Muscle layer of duodenum (tissue), 2 donors: Measurements from ENCODE around the gene CIB2.

Experiments
- H3K27ac ChIP-seq: one replicate; pipeline ENCODE4 v1.7.0; 2013; ENCODE audit warnings: mild to moderate bottlenecking, low read length
- H3K27me3 ChIP-seq: one replicate; pipeline ENCODE4 v1.7.0; 2013; ENCODE audit warnings: low read depth, mild to moderate bottlenecking, control low read depth, low read length
- H3K36me3 ChIP-seq, 2 donors: one replicate each; pipeline ENCODE4 v1.7.0; 2013; ENCODE audit warnings: low read length in 2 of 2, control low read depth in 1 of 2, mild to moderate bottlenecking in 1 of 2; ENCODE audit not compliant: insufficient read depth in 2 of 2, control insufficient read depth in 1 of 2
- H3K4me1 ChIP-seq, 2 donors: one replicate each; pipeline ENCODE4 v1.7.0; 2013; ENCODE audit warnings: low read length in 2 of 2, mild to moderate bottlenecking in 2 of 2, control low read depth in 1 of 2, moderate library complexity in 1 of 2; ENCODE audit not compliant: insufficient read depth in 2 of 2, control insufficient read depth in 1 of 2
- H3K4me3 ChIP-seq, 2 donors: one replicate each; pipeline ENCODE4 v1.7.0; 2013; ENCODE audit warnings: low read length in 2 of 2, low read depth in 1 of 2, mild to moderate bottlenecking in 1 of 2
- H3K9me3 ChIP-seq, 2 donors: one replicate each; pipeline ENCODE4 v1.7.0; 2013; ENCODE audit warnings: low read length in 2 of 2, control low read depth in 1 of 2, mild to moderate bottlenecking in 1 of 2; ENCODE audit not compliant: control insufficient read depth in 1 of 2
- donor health status: healthy.

The CIB2 gene

DNA sequence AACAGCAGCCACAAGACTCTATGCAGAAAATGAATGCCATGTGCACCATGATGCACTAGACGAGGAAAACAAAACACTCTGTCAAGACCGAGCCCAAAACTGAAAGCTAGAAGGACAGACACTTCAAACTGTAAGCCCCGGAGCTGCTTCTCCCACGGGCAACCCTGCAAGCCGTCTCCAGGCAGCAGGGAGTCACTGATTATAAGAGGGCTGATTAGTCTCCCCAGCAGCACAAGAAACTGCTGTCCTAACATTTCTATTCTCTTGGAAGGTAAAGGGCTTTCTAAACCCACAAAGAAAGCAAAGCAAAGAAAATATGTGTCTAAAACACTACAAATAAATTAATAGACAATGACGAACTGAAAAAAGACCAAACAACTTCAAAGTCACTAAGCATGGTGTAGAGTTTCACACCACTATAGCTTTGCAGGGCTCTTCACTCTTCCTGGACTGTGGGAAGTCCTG lies 69.2 kb downstream of the CIB2 start:
- H3K4me3 ChIP-seq, result peak overlapping the region; percentile 8 to 33
- no peaks in the 10 kb centered on the region for H3K9me3 ChIP-seq
- peaks cover 43 to 68% of the 10 kb centered on the region in 2 donors for H3K4me1 ChIP-seq
- H3K36me3 ChIP-seq, result peaks cover 0 to 5% of the 10 kb centered on the region in 2 donors
- no peaks in the 10 kb centered on the region for H3K27me3 ChIP-seq
- H3K27ac ChIP-seq, result peak overlapping the region; percentile 74

DNA sequence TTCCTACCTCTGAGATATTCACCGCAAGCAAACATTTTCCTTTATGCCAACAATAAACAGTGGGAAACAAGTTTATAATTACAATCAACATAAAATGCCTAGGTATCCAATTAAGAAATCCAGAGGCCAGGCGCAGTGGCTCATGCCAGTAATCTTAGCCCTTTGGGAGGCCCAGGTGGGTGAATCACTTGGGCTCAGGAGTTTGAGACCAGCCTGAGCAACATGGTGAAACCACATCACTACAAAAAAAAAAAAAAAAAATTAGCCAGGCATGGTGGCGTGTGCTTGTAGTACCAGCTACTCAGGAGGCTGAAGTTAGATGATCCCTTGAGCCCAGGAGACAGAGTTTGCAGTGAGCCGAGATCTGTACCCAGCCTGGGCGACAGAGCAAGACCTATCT lies 71.0 kb downstream of the CIB2 start:
- Histone ChIP-seq H3K4me1 (peaks cover 54 to 68% of the 10 kb centered on the region in 2 donors), H3K36me3 (peaks cover 0 to 4% of the 10 kb centered on the region in 2 donors), H3K4me3 (no peak overlapping the region), H3K27me3 (no peaks in the 10 kb centered on the region), H3K27ac (peak overlapping the region; percentile 48), H3K9me3 (no peaks in the 10 kb centered on the region)

DNA sequence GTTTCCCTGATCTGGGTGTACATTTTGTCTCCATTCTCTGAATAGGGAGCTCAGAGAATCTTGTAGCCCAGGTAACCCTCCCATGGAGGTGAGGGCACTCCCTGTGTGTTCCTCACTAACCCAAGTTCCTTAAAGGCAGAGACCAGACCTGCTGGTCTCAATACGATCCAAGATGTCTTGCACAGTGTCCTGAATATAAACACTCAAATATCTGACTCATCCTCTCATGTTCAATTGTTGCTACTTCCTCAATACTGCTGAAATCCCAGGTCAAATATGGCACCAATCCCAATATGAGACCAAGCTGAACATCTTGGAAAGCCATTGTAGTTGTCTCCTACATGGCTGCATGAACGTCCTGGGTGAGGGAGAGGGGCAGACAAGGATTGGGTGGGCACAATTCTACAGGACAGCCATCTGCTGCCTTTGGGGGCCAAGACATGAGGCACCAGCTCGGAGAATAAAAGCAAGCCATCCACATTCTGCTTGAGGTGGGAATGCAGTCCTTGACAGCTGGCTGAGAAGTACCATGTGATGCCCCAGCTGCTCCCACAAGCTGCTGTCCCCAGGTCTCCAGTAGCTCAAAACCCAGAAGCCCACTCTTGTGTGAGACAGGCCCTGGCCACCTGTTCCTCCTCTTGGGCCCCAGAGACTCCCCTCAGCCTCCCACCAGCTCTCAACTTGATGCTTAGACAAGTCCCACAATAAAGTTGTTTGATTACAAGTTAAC lies 72.0 kb downstream of the CIB2 start:
- no peak overlapping the region for H3K4me3 ChIP-seq
- peak overlapping the region; percentile 48 for H3K27ac ChIP-seq
- no peaks in the 10 kb centered on the region for H3K36me3 ChIP-seq
- H3K27me3 ChIP-seq, result no peaks in the 10 kb centered on the region
- no peaks in the 10 kb centered on the region for H3K9me3 ChIP-seq
- peaks cover 52 to 58% of the 10 kb centered on the region in 2 donors for H3K4me1 ChIP-seq

DNA sequence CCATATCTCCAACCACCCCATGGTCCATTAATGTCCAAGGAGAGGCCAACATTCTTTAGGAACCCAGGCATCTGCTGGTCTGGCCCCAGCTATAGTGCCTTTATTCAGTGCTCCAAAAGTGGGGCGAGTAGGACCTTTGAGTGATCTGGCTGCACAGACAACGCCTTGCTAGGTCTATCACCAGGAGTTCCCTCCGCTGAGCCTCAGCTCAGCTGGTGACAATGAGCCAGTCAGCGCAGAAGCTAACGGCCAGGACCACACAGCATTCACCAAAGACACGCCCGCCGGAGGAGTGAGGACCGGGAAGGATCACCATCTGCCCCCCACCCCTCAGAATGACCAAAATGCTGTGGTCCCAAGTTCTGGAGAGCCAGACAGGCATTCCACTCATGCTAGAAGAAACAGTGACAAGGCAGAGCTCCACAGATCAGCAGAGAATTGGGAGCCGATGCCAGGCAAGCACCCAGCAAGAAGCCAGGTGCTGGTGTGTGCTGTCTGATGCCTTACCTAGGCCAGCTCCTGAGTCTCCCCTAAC lies 72.8 kb downstream of the CIB2 start:
- peaks cover 0 to 7% of the 10 kb centered on the region in 2 donors for H3K36me3 ChIP-seq
- H3K27ac ChIP-seq, result peak overlapping the region; percentile 19
- no peak overlapping the region for H3K4me3 ChIP-seq
- H3K4me1 ChIP-seq, result peaks cover 44 to 50% of the 10 kb centered on the region in 2 donors
- H3K9me3 ChIP-seq, result no peaks in the 10 kb centered on the region
- H3K27me3 ChIP-seq, result no peaks in the 10 kb centered on the region

DNA sequence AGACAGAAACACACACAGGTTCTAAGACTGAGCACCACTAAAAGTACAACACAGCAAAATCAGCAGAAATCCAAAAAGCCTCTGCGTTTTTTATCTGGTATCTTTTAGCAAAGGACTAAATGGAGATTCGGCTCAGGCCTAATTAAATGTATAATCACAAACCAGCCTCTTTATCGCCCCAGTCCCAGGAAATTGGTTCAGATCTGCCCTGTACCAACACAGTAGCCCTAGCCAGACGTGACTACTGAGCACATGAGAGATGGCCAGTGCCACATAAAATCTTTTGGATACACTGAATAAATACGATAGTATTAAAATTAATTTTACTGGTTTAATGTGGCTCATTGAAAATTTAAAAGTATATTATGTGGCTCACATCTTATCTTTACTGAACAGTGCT lies 73.4 kb downstream of the CIB2 start:
- Histone ChIP-seq H3K4me3 (no peak overlapping the region), H3K36me3 (peaks cover 0 to 14% of the 10 kb centered on the region in 2 donors), H3K27me3 (no peaks in the 10 kb centered on the region), H3K4me1 (peaks cover 40 to 45% of the 10 kb centered on the region in 2 donors), H3K27ac (peak overlapping the region; percentile 44), H3K9me3 (no peaks in the 10 kb centered on the region)

DNA sequence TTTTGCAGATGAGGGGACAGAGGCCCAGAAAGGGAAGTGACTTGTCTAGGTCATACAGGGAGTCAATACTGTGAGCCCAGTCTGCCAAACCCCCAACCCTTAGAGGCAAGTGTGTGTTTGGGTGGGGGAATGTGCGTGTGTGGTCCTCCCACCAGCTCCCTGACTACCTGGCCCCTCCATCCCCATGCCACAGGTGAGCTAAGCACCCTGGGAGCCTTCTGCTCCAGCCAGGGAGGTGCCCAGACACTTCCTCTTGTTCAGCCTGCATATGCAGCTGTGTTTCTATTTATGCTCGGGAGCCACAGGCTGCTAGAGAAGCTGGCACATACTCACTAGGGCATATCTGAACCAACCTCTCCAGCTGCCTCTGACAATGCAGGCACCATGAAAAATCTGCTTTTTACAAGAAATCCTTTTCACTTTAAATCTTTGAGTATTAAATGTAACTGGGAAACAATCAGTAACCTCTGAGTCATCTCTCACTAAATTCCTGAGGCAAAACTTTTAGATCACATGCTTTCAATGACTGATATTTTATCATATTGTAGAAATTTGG lies 74.5 kb downstream of the CIB2 start:
- Histone ChIP-seq H3K4me1 (peaks cover 45% of the 10 kb centered on the region in 2 donors), H3K27me3 (no peaks in the 10 kb centered on the region), H3K4me3 (peak overlapping the region in 1 of 2 donors; percentile 9), H3K27ac (peak overlapping the region; percentile 71), H3K36me3 (peaks cover 0 to 22% of the 10 kb centered on the region in 2 donors), H3K9me3 (no peaks in the 10 kb centered on the region)

DNA sequence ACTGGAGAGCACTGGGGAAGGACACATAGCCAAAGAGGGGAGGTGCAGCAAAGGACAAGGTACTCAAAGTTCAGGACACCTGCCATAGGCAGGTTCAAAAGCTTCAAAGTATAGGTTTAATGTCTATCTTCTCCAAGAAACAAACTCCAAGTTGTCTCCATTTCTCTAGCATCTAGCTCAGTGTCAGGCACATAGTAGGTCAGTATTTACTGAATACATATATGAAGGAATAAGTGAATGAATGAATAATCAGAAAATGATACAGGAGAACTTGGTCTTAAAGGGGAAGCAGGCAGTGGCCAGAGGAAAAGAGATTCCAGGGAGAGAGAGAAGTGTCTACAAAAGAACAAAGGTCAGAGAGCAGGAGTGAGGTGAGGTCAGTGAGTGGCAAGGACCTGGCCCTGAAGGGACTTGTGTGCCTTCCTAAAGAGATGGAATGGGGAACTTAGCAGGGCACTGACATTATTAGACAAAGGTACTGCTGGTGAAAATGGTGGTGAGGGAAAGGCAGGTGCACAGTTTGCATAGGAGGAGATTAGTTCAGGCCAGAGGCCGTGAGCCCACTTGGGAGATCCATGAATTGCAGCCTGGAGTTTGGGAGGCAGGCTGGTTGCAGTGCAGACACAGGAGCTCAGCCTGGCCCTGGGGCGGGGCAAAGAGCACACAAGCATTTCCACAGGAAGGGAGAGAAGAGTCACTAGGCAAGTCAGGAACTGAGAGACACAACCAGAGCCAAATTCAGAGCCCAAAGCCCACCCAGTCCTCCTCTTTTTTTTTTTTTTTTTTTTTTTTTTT lies 75.1 kb downstream of the CIB2 start:
- H3K4me3 ChIP-seq, result no peak overlapping the region
- peaks cover 46 to 52% of the 10 kb centered on the region in 2 donors for H3K4me1 ChIP-seq
- peaks cover 0 to 22% of the 10 kb centered on the region in 2 donors for H3K36me3 ChIP-seq
- H3K27ac ChIP-seq, result peak overlapping the region; percentile 71
- no peaks in the 10 kb centered on the region for H3K27me3 ChIP-seq
- H3K9me3 ChIP-seq, result no peaks in the 10 kb centered on the region

DNA sequence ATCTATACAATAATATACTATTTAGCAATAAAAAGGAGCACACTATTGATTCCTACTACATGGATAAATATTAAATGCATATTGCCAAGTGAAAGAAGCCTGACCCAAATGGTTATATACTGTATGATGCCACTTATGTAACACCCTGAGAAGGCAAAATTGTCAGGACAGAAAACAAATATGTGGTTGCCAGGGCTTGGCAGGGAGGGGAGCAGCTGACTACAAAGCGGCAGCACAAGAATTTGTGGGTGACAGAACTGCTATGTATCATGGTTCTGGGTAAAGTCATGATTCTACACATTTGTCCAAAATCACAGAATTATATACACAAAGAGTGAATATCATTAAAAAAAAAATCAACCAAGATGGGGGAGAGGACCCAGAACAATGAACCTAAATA lies 76.3 kb downstream of the CIB2 start:
- Histone ChIP-seq H3K27ac (no peak overlapping the region), H3K27me3 (no peaks in the 10 kb centered on the region), H3K36me3 (peaks cover 0 to 22% of the 10 kb centered on the region in 2 donors), H3K9me3 (no peaks in the 10 kb centered on the region), H3K4me1 (peaks cover 57 to 59% of the 10 kb centered on the region in 2 donors), H3K4me3 (no peak overlapping the region)
